ENCODE measurements around the gene NHLRC1. TPM values are rescaled to one million over a fixed set of nuclear protein-coding genes. Genes with fewer than 3 reads are reported as not detected.

NHLRC1 gene
- total and polyA plus RNA-seq, 2 of the 13 experiments (the other 11 are each of a cell fraction or from before 2014, with no cell fraction given): 0.04 to 0.11 TPM

DNA sequence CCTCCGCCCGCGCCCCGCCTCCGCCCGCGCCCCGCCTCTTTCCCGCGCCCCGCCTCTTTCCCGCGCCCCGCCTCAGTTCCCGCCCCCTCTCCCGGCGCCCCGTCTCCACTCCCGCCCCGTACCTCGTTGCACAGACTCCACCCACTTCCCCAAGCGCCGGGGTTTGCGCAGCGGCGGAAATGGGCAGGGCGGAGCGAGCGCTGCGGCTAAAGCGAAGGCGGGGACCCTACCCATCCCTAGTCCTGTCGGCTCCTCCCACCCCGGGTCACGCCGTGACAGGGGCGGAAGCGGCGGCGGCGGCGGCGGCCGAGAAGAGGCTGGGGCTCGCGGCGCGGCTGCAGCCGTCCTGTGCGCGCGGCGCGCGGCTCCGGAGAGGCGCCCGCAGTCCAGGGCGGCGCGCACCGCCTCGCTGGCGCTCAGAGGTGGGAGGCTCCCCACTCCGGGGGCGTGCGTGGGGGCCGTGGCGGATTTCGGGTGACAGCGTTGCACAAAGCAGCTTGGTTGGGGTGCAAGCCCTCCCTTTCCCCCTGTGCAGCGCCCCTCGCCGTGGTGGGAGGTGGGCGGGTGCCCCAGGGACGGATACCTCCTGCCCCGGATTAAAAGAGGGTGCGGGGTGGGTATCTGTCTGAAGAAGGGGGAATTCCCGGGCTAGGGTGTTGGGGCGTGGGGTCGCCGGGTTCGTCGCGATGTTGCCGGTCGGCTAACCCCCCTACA is 32.8 kb upstream of the NHLRC1 start, which contains the start of gene KDM1B (continued):
- TF ChIP-seq, protein P1, sequence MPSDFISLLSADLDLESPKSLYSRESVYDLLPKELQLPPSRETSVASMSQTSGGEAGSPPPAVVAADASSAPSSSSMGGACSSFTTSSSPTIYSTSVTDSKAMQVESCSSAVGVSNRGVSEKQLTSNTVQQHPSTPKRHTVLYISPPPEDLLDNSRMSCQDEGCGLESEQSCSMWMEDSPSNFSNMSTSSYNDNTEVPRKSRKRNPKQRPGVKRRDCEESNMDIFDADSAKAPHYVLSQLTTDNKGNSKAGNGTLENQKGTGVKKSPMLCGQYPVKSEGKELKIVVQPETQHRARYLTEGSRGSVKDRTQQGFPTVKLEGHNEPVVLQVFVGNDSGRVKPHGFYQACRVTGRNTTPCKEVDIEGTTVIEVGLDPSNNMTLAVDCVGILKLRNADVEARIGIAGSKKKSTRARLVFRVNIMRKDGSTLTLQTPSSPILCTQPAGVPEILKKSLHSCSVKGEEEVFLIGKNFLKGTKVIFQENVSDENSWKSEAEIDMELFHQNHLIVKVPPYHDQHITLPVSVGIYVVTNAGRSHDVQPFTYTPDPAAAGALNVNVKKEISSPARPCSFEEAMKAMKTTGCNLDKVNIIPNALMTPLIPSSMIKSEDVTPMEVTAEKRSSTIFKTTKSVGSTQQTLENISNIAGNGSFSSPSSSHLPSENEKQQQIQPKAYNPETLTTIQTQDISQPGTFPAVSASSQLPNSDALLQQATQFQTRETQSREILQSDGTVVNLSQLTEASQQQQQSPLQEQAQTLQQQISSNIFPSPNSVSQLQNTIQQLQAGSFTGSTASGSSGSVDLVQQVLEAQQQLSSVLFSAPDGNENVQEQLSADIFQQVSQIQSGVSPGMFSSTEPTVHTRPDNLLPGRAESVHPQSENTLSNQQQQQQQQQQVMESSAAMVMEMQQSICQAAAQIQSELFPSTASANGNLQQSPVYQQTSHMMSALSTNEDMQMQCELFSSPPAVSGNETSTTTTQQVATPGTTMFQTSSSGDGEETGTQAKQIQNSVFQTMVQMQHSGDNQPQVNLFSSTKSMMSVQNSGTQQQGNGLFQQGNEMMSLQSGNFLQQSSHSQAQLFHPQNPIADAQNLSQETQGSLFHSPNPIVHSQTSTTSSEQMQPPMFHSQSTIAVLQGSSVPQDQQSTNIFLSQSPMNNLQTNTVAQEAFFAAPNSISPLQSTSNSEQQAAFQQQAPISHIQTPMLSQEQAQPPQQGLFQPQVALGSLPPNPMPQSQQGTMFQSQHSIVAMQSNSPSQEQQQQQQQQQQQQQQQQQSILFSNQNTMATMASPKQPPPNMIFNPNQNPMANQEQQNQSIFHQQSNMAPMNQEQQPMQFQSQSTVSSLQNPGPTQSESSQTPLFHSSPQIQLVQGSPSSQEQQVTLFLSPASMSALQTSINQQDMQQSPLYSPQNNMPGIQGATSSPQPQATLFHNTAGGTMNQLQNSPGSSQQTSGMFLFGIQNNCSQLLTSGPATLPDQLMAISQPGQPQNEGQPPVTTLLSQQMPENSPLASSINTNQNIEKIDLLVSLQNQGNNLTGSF (CRISPR knock-in tag; IDR thresholded peaks at IDR 0.05): no peak
- TF ChIP-seq, protein P2, sequence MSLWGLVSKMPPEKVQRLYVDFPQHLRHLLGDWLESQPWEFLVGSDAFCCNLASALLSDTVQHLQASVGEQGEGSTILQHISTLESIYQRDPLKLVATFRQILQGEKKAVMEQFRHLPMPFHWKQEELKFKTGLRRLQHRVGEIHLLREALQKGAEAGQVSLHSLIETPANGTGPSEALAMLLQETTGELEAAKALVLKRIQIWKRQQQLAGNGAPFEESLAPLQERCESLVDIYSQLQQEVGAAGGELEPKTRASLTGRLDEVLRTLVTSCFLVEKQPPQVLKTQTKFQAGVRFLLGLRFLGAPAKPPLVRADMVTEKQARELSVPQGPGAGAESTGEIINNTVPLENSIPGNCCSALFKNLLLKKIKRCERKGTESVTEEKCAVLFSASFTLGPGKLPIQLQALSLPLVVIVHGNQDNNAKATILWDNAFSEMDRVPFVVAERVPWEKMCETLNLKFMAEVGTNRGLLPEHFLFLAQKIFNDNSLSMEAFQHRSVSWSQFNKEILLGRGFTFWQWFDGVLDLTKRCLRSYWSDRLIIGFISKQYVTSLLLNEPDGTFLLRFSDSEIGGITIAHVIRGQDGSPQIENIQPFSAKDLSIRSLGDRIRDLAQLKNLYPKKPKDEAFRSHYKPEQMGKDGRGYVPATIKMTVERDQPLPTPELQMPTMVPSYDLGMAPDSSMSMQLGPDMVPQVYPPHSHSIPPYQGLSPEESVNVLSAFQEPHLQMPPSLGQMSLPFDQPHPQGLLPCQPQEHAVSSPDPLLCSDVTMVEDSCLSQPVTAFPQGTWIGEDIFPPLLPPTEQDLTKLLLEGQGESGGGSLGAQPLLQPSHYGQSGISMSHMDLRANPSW (CRISPR knock-in tag; IDR thresholded peaks at IDR 0.05; ENCODE audit: borderline replicate concordance): no peak; the same call in 1 of the 2 replicates
- TF ChIP-seq, protein P3, sequence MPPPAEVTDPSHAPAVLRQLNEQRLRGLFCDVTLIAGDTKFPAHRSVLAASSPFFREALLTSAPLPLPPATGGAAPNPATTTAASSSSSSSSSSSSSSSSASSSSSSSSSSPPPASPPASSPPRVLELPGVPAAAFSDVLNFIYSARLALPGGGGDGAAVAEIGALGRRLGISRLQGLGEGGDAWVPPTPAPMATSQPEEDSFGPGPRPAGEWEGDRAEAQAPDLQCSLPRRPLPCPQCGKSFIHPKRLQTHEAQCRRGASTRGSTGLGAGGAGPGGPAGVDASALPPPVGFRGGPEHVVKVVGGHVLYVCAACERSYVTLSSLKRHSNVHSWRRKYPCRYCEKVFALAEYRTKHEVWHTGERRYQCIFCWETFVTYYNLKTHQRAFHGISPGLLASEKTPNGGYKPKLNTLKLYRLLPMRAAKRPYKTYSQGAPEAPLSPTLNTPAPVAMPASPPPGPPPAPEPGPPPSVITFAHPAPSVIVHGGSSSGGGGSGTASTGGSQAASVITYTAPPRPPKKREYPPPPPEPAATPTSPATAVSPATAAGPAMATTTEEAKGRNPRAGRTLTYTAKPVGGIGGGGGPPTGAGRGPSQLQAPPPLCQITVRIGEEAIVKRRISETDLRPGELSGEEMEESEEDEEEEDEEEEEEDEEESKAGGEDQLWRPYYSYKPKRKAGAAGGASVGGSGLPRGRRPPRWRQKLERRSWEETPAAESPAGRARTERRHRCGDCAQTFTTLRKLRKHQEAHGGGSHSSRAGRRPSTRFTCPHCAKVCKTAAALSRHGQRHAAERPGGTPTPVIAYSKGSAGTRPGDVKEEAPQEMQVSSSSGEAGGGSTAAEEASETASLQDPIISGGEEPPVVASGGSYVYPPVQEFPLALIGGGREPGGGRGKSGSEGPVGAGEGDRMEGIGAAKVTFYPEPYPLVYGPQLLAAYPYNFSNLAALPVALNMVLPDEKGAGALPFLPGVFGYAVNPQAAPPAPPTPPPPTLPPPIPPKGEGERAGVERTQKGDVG (CRISPR knock-in tag; IDR thresholded peaks at IDR 0.05; ENCODE audit: borderline replicate concordance): no peak
- TF ChIP-seq DNMT1 (CRISPR knock-in tag; IDR thresholded peaks at IDR 0.05): no peak
- TF ChIP-seq, protein P4, sequence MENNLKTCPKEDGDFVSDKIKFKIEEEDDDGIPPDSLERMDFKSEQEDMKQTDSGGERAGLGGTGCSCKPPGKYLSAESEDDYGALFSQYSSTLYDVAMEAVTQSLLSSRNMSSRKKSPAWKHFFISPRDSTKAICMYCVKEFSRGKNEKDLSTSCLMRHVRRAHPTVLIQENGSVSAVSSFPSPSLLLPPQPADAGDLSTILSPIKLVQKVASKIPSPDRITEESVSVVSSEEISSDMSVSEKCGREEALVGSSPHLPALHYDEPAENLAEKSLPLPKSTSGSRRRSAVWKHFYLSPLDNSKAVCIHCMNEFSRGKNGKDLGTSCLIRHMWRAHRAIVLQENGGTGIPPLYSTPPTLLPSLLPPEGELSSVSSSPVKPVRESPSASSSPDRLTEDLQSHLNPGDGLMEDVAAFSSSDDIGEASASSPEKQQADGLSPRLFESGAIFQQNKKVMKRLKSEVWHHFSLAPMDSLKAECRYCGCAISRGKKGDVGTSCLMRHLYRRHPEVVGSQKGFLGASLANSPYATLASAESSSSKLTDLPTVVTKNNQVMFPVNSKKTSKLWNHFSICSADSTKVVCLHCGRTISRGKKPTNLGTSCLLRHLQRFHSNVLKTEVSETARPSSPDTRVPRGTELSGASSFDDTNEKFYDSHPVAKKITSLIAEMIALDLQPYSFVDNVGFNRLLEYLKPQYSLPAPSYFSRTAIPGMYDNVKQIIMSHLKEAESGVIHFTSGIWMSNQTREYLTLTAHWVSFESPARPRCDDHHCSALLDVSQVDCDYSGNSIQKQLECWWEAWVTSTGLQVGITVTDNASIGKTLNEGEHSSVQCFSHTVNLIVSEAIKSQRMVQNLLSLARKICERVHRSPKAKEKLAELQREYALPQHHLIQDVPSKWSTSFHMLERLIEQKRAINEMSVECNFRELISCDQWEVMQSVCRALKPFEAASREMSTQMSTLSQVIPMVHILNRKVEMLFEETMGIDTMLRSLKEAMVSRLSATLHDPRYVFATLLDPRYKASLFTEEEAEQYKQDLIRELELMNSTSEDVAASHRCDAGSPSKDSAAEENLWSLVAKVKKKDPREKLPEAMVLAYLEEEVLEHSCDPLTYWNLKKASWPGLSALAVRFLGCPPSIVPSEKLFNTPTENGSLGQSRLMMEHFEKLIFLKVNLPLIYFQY (CRISPR knock-in tag; IDR thresholded peaks at IDR 0.05; ENCODE audit: borderline replicate concordance): no peak
- peak; percentile 84 for TF ChIP-seq SALL1 (CRISPR knock-in tag; IDR thresholded peaks at IDR 0.05)
